ENCODE data around the gene SRMS. TPM values are rescaled to one million over a fixed set of nuclear protein-coding genes. Genes with fewer than 3 reads are reported as not detected.

The SRMS gene
- polyA plus RNA-seq, 5 donors, result 0.12 to 0.27 (median 0.15) TPM

GRCh38 chr20:63491635-63492230 lies 55.8 kb downstream of the SRMS start:
- DNase-seq, result no peak

DNA sequence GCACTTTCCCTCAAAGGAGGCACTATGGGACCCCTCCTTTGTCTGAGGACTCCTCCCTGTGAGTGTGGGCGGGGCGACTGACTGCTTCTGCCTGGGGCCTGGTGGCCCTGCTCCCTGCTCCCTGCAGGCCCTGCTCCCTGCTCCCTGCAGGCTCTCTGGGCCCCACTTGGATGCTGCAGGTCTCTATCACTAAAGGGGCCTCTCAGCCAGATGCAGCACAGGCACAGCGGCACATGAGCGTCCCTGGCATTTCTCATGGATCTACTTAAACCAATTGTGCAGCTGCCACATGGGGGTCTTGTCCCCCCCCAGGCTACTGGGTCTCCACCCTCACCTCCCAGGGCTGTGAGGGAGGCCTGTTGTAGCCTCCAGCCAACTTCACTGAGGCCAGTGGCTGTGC lies 56.5 kb downstream of the SRMS start:
- DNase-seq, result no peak

Other genes with a start within 250 kb of the SRMS start
- 1 to 10 TPM in 1 of 5 donors, under 1 TPM in 4; 0.24 to 2.5 (median 0.69) TPM for gene CHRNA4, start 186.4 kb downstream of the SRMS start, polyA plus RNA-seq (ENCODE audit: insufficient read depth in 1 of 5, insufficient read length in 5 of 5, low replicate concordance in 1 of 5)
- gene KCNQ2, start 75.1 kb downstream of the SRMS start, polyA plus RNA-seq (ENCODE audit: insufficient read depth in 1 of 5, insufficient read length in 5 of 5, low replicate concordance in 1 of 5), result 10 to 100 TPM in 4 of 5 donors, 1 to 10 TPM in 1; 7.9 to 25.2 (median 12.4) TPM
- 10 to 100 TPM in 1 of 5 donors, under 1 TPM in 4; 0.36 to 38.6 (median 0.61) TPM for gene EEF1A2, start 48.7 kb downstream of the SRMS start, polyA plus RNA-seq (ENCODE audit: insufficient read depth in 1 of 5, insufficient read length in 5 of 5, low replicate concordance in 1 of 5)
- 100 to 1,000 TPM; 140 to 601 (median 282) TPM for gene PPDPF, start 27.0 kb downstream of the SRMS start, polyA plus RNA-seq (ENCODE audit: insufficient read depth in 1 of 5, insufficient read length in 5 of 5, low replicate concordance in 1 of 5)
- under 1 TPM; 0.43 to 0.82 (median 0.55) TPM for gene PTK6, start 10.4 kb downstream of the SRMS start, polyA plus RNA-seq (ENCODE audit: insufficient read depth in 1 of 5, insufficient read length in 5 of 5, low replicate concordance in 1 of 5)
- gene FNDC11, start 6.4 kb upstream of the SRMS start, polyA plus RNA-seq (ENCODE audit: insufficient read depth in 1 of 5, insufficient read length in 5 of 5, low replicate concordance in 1 of 5), result under 1 TPM; 0.66 to 0.91 (median 0.71) TPM
- 10 to 100 TPM; 12.2 to 20.9 (median 14.4) TPM for gene HELZ2, start 26.5 kb upstream of the SRMS start, polyA plus RNA-seq (ENCODE audit: insufficient read depth in 1 of 5, insufficient read length in 5 of 5, low replicate concordance in 1 of 5)
- 10 to 100 TPM in 2 of 5 donors, 1 to 10 TPM in 3; 7.7 to 13.5 (median 9.9) TPM for gene GMEB2, start 79.4 kb upstream of the SRMS start, polyA plus RNA-seq (ENCODE audit: insufficient read depth in 1 of 5, insufficient read length in 5 of 5, low replicate concordance in 1 of 5)
- gene STMN3, start 105.7 kb upstream of the SRMS start, polyA plus RNA-seq (ENCODE audit: insufficient read depth in 1 of 5, insufficient read length in 5 of 5, low replicate concordance in 1 of 5), result 10 to 100 TPM; 25.4 to 56.9 (median 37.5) TPM
- 10 to 100 TPM; 18.9 to 23.2 (median 20.2) TPM for gene RTEL1, start 110.6 kb upstream of the SRMS start, polyA plus RNA-seq (ENCODE audit: insufficient read depth in 1 of 5, insufficient read length in 5 of 5, low replicate concordance in 1 of 5)
- gene TNFRSF6B, start 148.9 kb upstream of the SRMS start, polyA plus RNA-seq (ENCODE audit: insufficient read depth in 1 of 5, insufficient read length in 5 of 5, low replicate concordance in 1 of 5), result 1 to 10 TPM in 4 of 5 donors, under 1 TPM in 1; 0.98 to 3.3 (median 2.0) TPM
- 10 to 100 TPM; 26.6 to 40.2 (median 34.3) TPM for gene ARFRP1, start 160.2 kb upstream of the SRMS start, polyA plus RNA-seq (ENCODE audit: insufficient read depth in 1 of 5, insufficient read length in 5 of 5, low replicate concordance in 1 of 5)
- gene ZGPAT, start 160.3 kb upstream of the SRMS start, polyA plus RNA-seq (ENCODE audit: insufficient read depth in 1 of 5, insufficient read length in 5 of 5, low replicate concordance in 1 of 5), result 10 to 100 TPM; 13.1 to 27.1 (median 16.8) TPM
- gene LIME1, start 188.9 kb upstream of the SRMS start, polyA plus RNA-seq (ENCODE audit: insufficient read depth in 1 of 5, insufficient read length in 5 of 5, low replicate concordance in 1 of 5), result 1 to 10 TPM; 2.9 to 8.6 (median 5.6) TPM
- gene SLC2A4RG, start 192.0 kb upstream of the SRMS start, polyA plus RNA-seq (ENCODE audit: insufficient read depth in 1 of 5, insufficient read length in 5 of 5, low replicate concordance in 1 of 5), result 100 to 1,000 TPM in 3 of 5 donors, 10 to 100 TPM in 2; 52.4 to 206 (median 102) TPM

Measured in right lung (tissue), 5 donors.